ENCODE data around the gene FN3KRP. TPM values are rescaled to one million over a fixed set of nuclear protein-coding genes. Genes with fewer than 3 reads are reported as not detected.

The FN3KRP gene
- total and polyA plus RNA-seq, 10 of the 15 experiments (the other 5 are each of a cell fraction or from before 2014, with no cell fraction given), result 1.8 to 50.5 (median 26.5) TPM

DNA sequence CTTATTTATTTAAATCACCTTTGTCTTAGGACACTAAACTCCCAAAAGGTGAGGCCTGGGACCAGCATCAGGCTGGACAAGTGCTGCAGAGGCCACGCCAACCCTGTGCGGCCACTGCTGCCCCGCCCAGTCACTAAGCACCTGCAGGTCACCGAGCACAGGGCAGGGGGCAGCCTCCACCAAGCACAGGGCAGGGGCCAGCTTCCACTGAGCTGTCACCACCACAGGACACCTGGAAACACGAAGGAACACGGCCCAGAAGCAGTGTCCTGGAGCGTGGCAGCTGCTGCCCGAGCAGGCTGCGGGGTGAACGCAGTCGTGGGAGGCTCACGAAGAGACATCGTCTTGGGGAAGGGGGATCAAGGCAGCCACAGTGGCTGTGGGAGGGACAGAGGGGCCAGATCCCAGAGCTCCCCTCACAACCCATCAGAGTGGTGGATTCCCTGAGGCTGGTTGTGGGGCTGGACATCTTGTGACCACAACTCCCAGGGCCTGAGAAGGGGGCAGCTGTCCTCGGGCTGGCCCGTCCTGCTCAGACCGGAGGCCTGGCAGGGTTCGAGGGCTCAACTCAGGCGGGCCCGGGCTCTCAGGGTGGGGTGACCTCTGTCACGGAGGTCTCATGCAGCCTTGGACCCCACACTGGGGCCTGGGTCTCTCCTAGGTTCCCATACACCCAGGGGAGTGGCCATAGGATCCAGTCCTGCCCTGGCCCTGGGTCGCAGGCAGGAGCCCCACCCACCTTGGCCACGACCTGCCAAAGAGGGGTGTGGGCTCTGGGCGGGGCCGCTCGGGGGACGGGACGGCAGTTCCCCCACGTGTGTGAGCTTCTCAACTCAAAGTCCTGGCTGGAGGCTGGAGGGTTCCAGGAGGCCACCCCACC lies 36.7 kb upstream of the FN3KRP start (continued):
- TF ChIP-seq, protein P1, sequence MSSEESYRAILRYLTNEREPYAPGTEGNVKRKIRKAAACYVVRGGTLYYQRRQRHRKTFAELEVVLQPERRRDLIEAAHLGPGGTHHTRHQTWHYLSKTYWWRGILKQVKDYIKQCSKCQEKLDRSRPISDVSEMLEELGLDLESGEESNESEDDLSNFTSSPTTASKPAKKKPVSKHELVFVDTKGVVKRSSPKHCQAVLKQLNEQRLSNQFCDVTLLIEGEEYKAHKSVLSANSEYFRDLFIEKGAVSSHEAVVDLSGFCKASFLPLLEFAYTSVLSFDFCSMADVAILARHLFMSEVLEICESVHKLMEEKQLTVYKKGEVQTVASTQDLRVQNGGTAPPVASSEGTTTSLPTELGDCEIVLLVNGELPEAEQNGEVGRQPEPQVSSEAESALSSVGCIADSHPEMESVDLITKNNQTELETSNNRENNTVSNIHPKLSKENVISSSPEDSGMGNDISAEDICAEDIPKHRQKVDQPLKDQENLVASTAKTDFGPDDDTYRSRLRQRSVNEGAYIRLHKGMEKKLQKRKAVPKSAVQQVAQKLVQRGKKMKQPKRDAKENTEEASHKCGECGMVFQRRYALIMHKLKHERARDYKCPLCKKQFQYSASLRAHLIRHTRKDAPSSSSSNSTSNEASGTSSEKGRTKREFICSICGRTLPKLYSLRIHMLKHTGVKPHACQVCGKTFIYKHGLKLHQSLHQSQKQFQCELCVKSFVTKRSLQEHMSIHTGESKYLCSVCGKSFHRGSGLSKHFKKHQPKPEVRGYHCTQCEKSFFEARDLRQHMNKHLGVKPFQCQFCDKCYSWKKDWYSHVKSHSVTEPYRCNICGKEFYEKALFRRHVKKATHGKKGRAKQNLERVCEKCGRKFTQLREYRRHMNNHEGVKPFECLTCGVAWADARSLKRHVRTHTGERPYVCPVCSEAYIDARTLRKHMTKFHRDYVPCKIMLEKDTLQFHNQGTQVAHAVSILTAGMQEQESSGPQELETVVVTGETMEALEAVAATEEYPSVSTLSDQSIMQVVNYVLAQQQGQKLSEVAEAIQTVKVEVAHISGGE (CRISPR knock-in tag; IDR thresholded peaks at IDR 0.05), result no peak
- TF ChIP-seq MYC (IDR thresholded peaks at IDR 0.05; ENCODE audit: insufficient read depth, insufficient read length, insufficient replicate concordance, low read length, severe bottlenecking) (no peak), IKZF2 (IDR thresholded peaks at IDR 0.05) (no peak), JUND (IDR thresholded peaks at IDR 0.05; ENCODE audit: low read depth, low read length) (no peak), CHD1 (IDR thresholded peaks at IDR 0.05; ENCODE audit: low read depth, low read length) (no peak), KDM1A (IDR thresholded peaks at IDR 0.05; ENCODE audit: borderline replicate concordance) (no peak), ZSCAN29 (IDR thresholded peaks at IDR 0.05) (no peak), RAD21 (IDR thresholded peaks at IDR 0.05; ENCODE audit: insufficient read depth, low read depth, low read length) (no peak)
- TF ChIP-seq, protein P2, sequence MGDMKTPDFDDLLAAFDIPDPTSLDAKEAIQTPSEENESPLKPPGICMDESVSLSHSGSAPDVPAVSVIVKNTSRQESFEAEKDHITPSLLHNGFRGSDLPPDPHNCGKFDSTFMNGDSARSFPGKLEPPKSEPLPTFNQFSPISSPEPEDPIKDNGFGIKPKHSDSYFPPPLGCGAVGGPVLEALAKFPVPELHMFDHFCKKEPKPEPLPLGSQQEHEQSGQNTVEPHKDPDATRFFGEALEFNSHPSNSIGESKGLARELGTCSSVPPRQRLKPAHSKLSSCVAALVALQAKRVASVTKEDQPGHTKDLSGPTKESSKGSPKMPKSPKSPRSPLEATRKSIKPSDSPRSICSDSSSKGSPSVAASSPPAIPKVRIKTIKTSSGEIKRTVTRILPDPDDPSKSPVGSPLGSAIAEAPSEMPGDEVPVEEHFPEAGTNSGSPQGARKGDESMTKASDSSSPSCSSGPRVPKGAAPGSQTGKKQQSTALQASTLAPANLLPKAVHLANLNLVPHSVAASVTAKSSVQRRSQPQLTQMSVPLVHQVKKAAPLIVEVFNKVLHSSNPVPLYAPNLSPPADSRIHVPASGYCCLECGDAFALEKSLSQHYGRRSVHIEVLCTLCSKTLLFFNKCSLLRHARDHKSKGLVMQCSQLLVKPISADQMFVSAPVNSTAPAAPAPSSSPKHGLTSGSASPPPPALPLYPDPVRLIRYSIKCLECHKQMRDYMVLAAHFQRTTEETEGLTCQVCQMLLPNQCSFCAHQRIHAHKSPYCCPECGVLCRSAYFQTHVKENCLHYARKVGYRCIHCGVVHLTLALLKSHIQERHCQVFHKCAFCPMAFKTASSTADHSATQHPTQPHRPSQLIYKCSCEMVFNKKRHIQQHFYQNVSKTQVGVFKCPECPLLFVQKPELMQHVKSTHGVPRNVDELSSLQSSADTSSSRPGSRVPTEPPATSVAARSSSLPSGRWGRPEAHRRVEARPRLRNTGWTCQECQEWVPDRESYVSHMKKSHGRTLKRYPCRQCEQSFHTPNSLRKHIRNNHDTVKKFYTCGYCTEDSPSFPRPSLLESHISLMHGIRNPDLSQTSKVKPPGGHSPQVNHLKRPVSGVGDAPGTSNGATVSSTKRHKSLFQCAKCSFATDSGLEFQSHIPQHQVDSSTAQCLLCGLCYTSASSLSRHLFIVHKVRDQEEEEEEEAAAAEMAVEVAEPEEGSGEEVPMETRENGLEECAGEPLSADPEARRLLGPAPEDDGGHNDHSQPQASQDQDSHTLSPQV (IDR thresholded peaks at IDR 0.05), result no peak
- TF ChIP-seq, protein P3, sequence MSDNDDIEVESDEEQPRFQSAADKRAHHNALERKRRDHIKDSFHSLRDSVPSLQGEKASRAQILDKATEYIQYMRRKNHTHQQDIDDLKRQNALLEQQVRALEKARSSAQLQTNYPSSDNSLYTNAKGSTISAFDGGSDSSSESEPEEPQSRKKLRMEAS (IDR thresholded peaks at IDR 0.05; ENCODE audit: low read depth, low read length), result no peak

Measured in GM12878 (cell line).